ENCODE measurements around the gene WWOX.
A peak's percentile ranks its signal among the peaks of the same experiment; 100 is the strongest.

WWOX gene

GRCh38 chr16:78763821-78764440 is 664.5 kb downstream of the WWOX start:
- no peak for DNase-seq (ENCODE audit: low read depth in 2 of 2)

- DNase-seq (ENCODE audit: low read depth in 2 of 2), result no peak
Measured at GRCh38 chr16:78764478-78764877, 665.0 kb downstream of the WWOX start.

- DNase-seq (ENCODE audit: low read depth in 2 of 2), result no peak
Measured at GRCh38 chr16:78768226-78768625, 668.8 kb downstream of the WWOX start.

- no peak for DNase-seq (ENCODE audit: low read depth in 2 of 2)
Measured at GRCh38 chr16:78768718-78769117, 669.3 kb downstream of the WWOX start.

- DNase-seq (ENCODE audit: low read depth in 2 of 2), result peak; percentile 64 to 77
Measured at GRCh38 chr16:78770353-78771091, 671.1 kb downstream of the WWOX start.

- DNase-seq (ENCODE audit: low read depth in 2 of 2), result no peak
Measured at GRCh38 chr16:78773291-78773702, 673.8 kb downstream of the WWOX start.

- no peak for DNase-seq (ENCODE audit: low read depth in 2 of 2)
Measured at GRCh38 chr16:78773706-78774105, 674.3 kb downstream of the WWOX start.

- DNase-seq (ENCODE audit: low read depth in 2 of 2), result peak in 1 of 2 donors; percentile 57
Measured at GRCh38 chr16:78775161-78775561, 675.7 kb downstream of the WWOX start.

GRCh38 chr16:78778101-78779004 is 678.9 kb downstream of the WWOX start:
- DNase-seq (ENCODE audit: low read depth in 2 of 2), result peak in 1 of 2 donors; percentile 19

GRCh38 chr16:78780808-78781207 is 681.4 kb downstream of the WWOX start:
- no peak for DNase-seq (ENCODE audit: low read depth in 2 of 2)

- DNase-seq (ENCODE audit: low read depth in 2 of 2), result no peak
Measured at GRCh38 chr16:78782572-78782971, 683.1 kb downstream of the WWOX start.

- DNase-seq (ENCODE audit: low read depth in 2 of 2), result no peak
Measured at GRCh38 chr16:78783570-78784079, 684.2 kb downstream of the WWOX start.

GRCh38 chr16:78784771-78785170 is 685.3 kb downstream of the WWOX start:
- DNase-seq (ENCODE audit: low read depth in 2 of 2), result no peak

GRCh38 chr16:78785218-78785617 is 685.8 kb downstream of the WWOX start:
- no peak for DNase-seq (ENCODE audit: low read depth in 2 of 2)

GRCh38 chr16:78786635-78787034 is 687.2 kb downstream of the WWOX start:
- DNase-seq (ENCODE audit: low read depth in 2 of 2), result no peak

- DNase-seq (ENCODE audit: low read depth in 2 of 2), result no peak
Measured at GRCh38 chr16:78788276-78788675, 688.8 kb downstream of the WWOX start.

GRCh38 chr16:78788696-78789095 is 689.2 kb downstream of the WWOX start:
- no peak for DNase-seq (ENCODE audit: low read depth in 2 of 2)

GRCh38 chr16:78789561-78789960 is 690.1 kb downstream of the WWOX start:
- no peak for DNase-seq (ENCODE audit: low read depth in 2 of 2)

GRCh38 chr16:78791011-78791410 is 691.6 kb downstream of the WWOX start:
- DNase-seq (ENCODE audit: low read depth in 2 of 2), result no peak

GRCh38 chr16:78791926-78792325 is 692.5 kb downstream of the WWOX start:
- DNase-seq (ENCODE audit: low read depth in 2 of 2), result no peak

GRCh38 chr16:78792952-78793351 is 693.5 kb downstream of the WWOX start:
- no peak for DNase-seq (ENCODE audit: low read depth in 2 of 2)

- DNase-seq (ENCODE audit: low read depth in 2 of 2), result no peak
Measured at GRCh38 chr16:78794581-78795250, 695.3 kb downstream of the WWOX start.
